ENCODE data around the gene MRPS7. TPM values are rescaled to one million over a fixed set of nuclear protein-coding genes. Genes with fewer than 3 reads are reported as not detected.

MRPS7 gene
- total RNA-seq, 1 experiment from 2014 or later, result 93.7 TPM

DNA sequence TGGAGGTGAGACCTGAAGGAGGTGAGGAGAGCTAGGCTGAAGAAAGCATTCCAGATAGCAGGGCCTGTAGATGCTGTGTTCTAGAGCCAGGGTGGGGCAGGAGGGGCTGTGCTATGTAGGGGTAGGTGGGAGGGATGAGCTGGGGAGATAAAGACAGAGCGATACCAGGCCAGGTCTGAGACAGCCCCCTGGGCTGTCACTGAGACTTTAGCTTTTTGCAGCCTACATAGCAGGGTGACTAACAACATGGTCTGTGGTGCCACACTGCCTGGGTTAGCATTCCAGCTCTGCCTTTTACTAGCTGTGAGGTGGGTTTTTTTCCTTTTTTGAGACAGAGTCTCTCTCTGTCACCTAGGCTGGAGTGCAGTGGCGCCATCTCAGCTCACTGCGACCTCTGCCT is 41.9 kb upstream of the MRPS7 start:
- no peak overlapping the region for H4K8ac ChIP-seq (replicated peaks; ENCODE audit: insufficient read length, low read depth, low read length)
- peak overlapping the region in 2 of 3 experiments; percentile 52 to 90; a peak in 3 of 7 replicates for H3K27ac Mint-ChIP-seq
- no peaks in the 10 kb centered on the region for H3K79me1 ChIP-seq (ENCODE audit: insufficient read depth, low read depth, low read length, poor library complexity, severe bottlenecking)
- H2AK5ac ChIP-seq (ENCODE audit: insufficient read length, low read length), result no peak overlapping the region
- DNase-seq, result no peak
- H2BK20ac ChIP-seq (ENCODE audit: low read depth, low read length, poor library complexity, severe bottlenecking), result no peak overlapping the region
- H3K56ac ChIP-seq (ENCODE audit: insufficient read length, low read depth, low read length), result no peak overlapping the region
- H2BK120ac ChIP-seq (ENCODE audit: low read depth, low read length, poor library complexity, severe bottlenecking), result no peak overlapping the region
- H3K4me1 Mint-ChIP-seq, result no peaks in the 10 kb centered on the region
- no peaks in the 10 kb centered on the region for H3K27me3 ChIP-seq (ENCODE audit: insufficient read depth, low read length)
- H3K4me3 Mint-ChIP-seq, result no peak overlapping the region
- H2AFZ ChIP-seq (ENCODE audit: low read length), result no peak overlapping the region
- no peaks in the 10 kb centered on the region for H3K27me3 Mint-ChIP-seq (ENCODE audit: low read depth)
- no peak overlapping the region for H4K91ac ChIP-seq (ENCODE audit: insufficient read length, low read depth, low read length)
- no CpG with 5 or more reads among the region's 3 CpGs for WGBS (ENCODE audit: extremely low coverage, insufficient read length, low lambda C conversion rate)
- H3K18ac ChIP-seq (ENCODE audit: insufficient read length, low read depth, low read length), result no peak overlapping the region
- no peak overlapping the region for H3K23ac ChIP-seq (ENCODE audit: insufficient read length, low read depth, low read length)
- no peaks in the 10 kb centered on the region for H4K20me1 ChIP-seq (ENCODE audit: control insufficient read depth, insufficient read depth, insufficient read length)
- no peaks in the 10 kb centered on the region for H3K9me3 Mint-ChIP-seq
- no peak overlapping the region for H2BK12ac ChIP-seq (ENCODE audit: insufficient read length, low read depth, low read length)
- H3K27ac ChIP-seq (ENCODE audit: insufficient read length, low read depth, low read length), result no peak overlapping the region
- no peak overlapping the region for H3K9ac ChIP-seq (ENCODE audit: extremely low read depth, insufficient read length, low read length)
- no peak overlapping the region for H3K4ac ChIP-seq (ENCODE audit: low read depth, low read length)
- no peaks in the 10 kb centered on the region for H3K4me1 ChIP-seq (ENCODE audit: insufficient read depth, low read length)
- no peak overlapping the region for H2BK15ac ChIP-seq (ENCODE audit: low read depth, low read length)
- TF ChIP-seq, protein P1, sequence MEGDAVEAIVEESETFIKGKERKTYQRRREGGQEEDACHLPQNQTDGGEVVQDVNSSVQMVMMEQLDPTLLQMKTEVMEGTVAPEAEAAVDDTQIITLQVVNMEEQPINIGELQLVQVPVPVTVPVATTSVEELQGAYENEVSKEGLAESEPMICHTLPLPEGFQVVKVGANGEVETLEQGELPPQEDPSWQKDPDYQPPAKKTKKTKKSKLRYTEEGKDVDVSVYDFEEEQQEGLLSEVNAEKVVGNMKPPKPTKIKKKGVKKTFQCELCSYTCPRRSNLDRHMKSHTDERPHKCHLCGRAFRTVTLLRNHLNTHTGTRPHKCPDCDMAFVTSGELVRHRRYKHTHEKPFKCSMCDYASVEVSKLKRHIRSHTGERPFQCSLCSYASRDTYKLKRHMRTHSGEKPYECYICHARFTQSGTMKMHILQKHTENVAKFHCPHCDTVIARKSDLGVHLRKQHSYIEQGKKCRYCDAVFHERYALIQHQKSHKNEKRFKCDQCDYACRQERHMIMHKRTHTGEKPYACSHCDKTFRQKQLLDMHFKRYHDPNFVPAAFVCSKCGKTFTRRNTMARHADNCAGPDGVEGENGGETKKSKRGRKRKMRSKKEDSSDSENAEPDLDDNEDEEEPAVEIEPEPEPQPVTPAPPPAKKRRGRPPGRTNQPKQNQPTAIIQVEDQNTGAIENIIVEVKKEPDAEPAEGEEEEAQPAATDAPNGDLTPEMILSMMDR (conservative IDR thresholded peaks at IDR 0.05), result no peak
- no peak overlapping the region for H3K14ac ChIP-seq (ENCODE audit: insufficient read depth, low read length)
- H2BK5ac ChIP-seq (ENCODE audit: insufficient read length, low read length), result no peak overlapping the region
- H3K23me2 ChIP-seq (ENCODE audit: insufficient read length, low read depth, low read length, poor library complexity, severe bottlenecking), result no peaks in the 10 kb centered on the region
- peaks cover 42 to 80% (median 67%) of the 10 kb centered on the region in 3 experiments; a peak in 6 of 7 replicates for H3K36me3 Mint-ChIP-seq (ENCODE audit: insufficient read depth in 1 of 3, low read depth in 3 of 3)
- no peaks in the 10 kb centered on the region for H3K9me3 ChIP-seq (ENCODE audit: control insufficient read depth, low read depth, low read length)
- no peak overlapping the region for H3K4me2 ChIP-seq (ENCODE audit: insufficient read depth, insufficient read length, low read length)
- no peaks in the 10 kb centered on the region for H3K79me2 ChIP-seq (ENCODE audit: insufficient read depth, low read length)
- H3T11ph ChIP-seq (ENCODE audit: low read length), result no peak overlapping the region
- no peak overlapping the region for H4K5ac ChIP-seq (ENCODE audit: insufficient read length, low read depth, low read length)
